SKM-1 treated with dmso at 0.1 percent for 144 hours (cell line): ENCODE measurements around the gene MRM2.

Source experiments
- DNase-seq: peaks from one replicate; lab custom pipeline; 2025; ENCODE audit not compliant: unreplicated experiment; lab: John Stamatoyannopoulos, UW

The MRM2 gene

DNA sequence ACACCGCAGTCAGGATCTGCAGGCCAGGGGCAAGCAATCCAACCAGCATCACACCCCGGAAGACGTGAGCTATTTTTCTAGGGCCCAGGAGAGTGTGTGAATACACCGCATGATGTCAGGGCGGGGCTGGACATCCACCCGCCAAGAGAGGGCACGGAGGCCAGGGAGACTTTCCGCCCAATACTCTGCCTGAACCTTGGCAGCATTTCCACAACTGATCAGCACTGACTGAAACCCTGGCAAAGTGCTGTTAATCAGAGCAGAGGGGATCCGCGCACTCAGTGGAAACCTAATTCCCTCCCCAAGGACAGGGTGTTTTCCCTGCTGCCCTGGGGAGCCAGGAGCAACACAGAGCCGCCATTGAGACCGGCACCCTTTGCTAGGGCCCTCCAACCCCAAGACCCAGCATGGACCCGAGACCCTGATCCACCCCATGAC, 17.5 kb downstream of the MRM2 start:
- DNase-seq = no peak

DNA sequence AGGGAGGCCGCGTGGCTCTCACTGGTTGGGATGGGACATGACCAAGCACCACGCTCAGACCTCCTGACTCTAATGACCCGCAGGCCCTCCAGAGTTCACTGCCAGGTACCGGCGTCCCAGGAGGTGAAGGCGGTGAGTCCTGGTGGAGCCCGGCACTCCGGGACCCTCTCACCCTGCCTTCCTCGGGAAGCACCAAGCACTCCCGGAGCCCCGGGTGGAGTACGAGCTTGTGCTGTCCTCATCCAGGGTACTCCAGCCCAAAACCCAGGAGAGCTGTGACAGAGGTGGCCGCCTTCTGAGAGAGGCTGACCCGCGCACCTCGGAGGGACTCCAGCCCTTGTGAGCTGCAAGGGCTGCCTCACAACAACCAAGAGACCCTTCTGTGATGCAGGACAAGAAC, 18.7 kb downstream of the MRM2 start:
- no peak for DNase-seq

DNA sequence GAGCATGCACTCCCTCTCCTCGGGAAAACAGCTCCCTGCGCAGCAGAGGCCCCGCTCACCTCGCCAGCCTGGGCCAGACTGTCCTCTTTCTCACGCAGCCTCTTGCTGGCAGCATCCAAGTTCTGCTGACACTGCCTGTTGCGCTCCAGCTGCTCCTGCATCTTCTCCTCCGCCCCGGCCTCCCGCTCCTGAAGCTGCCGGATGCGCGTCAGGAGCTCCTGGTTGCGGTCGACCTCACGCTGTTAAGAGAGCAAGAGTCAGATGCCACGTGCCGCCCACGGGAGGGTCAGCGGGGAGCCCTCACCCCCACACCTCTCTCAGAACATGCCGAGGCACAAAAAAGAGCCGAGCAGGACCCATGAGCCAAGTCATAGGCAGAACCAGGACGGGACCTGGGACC, 19.5 kb downstream of the MRM2 start:
- DNase-seq = no peak

DNA sequence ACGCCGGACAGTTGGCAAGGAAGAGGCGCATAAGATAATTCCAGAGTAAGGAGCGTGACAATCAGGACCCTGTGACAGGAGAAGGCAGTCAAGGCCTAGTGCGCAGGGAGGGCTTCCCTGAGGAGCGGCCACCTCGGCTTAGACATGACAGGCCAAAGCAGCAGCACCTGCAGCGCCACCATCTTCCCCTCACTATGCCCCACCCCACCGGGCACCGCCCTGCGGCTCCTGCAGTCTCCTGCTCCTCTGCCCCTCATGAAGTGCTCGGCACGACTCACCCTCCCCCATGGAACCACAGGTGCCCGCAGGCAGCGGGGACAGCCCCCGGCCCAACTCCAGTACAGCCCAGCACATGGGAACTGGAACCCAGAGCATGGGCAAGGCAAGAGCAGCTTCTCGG, 21.1 kb downstream of the MRM2 start:
- DNase-seq = no peak

DNA sequence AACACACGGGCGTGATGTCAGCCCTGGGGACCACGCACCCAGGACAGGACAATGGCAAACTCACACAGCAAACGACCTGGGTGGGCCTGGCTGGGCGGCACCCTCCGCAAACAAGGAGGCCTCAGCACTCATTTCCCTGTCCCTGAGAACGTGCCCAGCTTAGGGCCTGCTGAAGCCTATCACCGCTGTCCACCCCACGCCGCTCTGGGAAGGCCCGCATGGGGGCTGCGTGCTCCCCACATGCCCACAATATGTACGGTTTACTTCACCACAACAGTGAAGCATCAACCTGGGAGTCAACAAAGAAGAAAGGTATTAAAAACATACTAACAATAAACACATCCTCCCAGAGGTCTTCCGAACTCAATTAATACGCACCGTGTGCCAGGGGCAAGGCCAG, 21.5 kb downstream of the MRM2 start:
- DNase-seq = no peak

DNA sequence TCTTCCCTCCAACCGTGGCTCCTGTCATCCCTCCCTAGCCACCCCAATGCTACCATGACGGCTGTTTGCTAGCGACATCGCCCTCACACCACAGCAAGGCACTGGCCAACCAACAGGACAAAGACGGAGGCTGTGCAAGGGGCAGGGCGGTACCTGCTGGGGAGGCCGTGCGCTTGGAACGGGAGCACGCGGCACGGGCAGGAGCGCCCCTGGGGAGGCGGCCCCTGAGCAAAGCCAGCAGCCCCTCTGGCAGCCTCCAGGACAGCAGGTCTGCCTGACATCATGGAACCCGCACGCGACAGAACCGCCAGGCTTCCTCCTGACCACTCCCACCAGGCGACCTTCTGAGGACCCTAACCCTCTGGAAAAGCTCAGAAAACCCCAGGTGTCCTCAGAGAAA, 22.0 kb downstream of the MRM2 start:
- no peak for DNase-seq

DNA sequence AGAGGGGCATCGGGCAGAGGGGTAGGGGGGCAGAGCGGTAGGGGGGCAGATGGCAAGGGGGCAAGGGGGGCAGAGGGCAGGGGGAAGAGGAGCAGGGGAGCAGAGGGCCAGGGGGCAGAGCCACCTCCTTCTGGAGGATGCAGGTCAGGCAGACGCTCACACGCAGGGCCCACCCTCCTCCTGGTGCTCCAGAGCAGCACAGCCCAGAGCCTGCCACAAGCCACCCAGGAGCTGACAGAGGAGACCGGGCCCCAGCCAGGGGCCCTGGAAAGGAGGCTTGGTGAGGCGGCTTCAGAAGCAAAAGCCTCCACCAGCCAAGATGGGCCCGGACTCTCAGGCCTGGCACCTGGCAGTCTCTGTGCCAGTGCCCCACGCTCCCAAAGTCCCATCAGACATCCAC, 22.4 kb downstream of the MRM2 start:
- DNase-seq = no peak

DNA sequence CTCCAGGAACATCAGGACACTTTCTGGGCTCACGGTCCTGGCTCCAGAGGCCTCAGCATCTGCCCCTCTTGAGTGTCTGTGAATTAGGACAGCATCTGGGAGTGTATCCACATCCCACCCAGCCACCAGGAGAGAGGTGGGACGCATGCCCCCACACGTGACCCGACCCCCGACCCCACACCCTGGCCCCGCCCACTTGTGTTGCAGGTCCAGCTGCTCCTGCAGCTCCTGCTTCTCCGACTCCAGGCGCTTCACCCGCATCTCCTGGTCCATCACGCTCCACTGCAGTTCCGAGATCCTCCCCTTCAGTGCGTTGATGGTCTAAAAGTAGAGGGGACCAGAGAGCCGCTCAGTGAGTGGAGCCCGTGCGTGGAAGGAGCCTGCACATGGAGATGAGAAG, 22.9 kb downstream of the MRM2 start:
- DNase-seq = no peak

DNA sequence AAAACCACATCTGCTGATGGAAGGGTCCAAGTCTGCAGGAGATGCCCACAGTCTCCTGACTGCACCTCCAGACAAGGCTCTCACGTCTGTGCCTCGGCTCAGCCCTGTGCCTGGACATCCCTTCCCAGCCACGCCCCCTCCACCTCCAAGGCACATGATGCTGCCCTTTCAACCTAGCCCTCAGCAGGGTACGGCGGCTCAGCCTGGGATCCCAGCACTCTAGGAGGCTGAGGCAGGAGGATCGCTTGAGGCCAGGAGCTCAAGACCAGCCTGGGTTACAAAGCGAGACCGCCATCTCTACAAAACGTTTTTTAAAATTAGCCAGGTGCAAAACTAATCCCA, 23.6 kb downstream of the MRM2 start:
- no peak for DNase-seq

DNA sequence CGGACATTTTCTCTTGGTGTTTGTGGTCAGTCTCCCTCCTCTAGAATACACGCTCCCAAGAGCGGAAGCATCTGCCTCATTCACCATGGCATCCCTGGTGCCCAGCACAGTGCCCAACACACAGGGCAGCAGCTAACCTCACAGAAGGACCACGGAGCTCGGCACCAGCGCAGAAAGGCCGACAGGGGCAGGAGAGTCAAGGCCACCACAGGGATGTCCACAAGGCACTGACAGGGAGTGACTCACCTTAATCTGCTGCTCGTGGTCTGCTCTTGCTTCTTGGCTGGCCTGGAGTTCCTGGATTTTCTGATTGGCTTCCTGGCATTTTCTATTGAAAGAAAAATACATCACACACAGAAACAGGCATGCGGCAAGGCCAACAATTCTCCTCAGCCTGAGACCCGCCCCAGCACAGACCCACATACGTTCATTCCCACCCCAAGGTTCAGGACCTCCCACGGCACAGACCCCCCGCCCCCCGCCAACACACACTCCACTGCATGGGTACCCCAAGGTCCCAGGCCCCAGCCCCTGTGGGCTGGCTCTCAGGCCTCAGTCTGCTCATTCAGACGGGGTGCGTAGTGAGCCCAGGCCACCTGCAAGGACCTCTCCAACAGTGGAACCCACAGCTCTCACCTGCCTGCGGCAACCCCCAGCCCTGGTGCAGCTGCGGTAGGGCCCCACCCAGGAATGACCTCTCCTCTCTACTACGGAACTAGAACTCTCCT, 24.1 kb downstream of the MRM2 start:
- DNase-seq = no peak

DNA sequence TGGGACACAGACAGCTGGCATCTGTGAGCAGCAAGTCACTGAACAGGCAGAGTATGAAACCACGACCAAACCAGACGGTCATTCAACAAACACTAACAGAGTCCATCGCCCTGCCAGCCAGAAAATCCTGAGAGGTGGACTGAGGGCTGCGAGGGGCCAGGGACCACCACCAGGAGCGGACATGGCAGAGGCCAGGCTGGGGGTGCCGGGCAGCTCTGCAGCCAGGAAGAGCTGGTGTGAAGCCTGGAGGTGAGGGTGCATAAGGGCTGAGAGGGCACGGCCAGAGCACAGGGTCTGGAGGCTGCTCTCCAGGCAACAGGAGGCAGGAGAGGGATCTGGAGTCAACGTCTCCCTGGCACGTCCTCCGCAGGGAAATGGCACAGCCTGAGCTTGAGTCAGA, 24.8 kb downstream of the MRM2 start:
- no peak for DNase-seq

DNA sequence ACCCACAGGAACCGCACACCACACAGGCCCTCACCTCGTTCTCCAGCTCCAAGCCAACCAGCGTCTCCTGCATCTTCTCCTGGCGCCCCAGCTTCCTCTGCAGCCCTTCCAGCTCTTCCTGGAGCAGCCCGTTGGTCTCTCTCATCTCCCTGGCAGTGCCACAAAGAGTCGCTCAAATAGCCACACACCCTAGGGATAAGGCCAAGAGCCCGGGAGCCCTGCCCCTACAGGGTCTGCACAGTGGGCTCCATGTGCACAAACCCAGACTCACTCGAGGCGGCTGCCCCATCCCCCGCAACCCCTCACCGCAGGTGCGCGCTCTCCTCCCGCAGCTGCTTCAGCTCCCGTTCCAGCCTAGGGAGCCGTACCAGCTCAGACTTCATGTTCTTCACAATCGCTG, 26.2 kb downstream of the MRM2 start:
- DNase-seq = no peak

DNA sequence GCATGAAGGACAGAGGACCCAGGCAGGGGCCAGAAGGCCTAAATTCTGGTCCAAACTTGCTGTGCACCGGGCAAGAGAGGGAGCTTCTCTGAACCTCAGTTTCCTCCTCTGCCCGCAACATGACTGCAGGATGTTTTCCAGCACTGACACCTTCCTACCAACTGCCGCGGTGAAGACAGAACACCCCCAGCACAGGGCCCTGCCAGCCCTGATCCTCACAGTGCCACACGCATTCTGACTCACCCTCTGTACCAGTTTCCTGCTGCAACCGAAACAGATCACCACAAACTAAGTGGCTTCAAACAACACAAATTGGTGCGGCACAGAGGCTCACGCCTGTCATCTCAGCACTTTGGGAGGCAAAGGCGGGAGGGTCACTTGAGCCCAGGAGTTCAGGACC, 27.4 kb downstream of the MRM2 start:
- no peak for DNase-seq

DNA sequence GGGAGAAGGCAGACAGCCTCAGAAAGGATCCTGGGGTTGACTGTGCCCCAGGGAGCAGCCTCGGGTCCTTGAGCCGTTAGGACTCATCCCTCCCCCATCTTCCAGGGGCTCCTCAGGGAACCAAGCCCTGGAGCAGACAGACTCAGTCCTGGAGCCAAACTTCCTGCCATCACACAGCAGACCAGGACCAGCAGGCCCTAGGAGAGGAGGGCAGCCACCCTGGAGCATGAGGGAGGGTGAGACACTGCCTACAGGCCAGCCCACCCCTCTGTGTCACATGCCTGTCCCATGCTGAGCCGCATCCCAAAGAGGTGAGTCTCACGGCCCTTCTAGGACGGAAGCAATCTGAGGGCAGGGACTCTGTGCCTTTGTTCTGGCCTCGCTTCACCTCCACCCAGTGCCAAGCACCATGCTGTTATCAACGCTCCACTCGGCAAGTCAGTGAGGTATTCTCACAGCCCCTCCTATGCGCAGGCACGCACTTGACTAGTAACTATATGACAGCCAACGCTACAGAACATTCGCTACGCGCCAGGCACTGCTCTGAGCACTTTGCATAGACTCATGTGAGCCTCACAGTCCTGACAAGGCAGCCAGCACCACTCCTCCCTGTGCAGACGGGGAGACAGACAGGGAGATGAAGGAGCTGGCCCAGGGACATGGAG, 28.3 kb downstream of the MRM2 start:
- DNase-seq = no peak

DNA sequence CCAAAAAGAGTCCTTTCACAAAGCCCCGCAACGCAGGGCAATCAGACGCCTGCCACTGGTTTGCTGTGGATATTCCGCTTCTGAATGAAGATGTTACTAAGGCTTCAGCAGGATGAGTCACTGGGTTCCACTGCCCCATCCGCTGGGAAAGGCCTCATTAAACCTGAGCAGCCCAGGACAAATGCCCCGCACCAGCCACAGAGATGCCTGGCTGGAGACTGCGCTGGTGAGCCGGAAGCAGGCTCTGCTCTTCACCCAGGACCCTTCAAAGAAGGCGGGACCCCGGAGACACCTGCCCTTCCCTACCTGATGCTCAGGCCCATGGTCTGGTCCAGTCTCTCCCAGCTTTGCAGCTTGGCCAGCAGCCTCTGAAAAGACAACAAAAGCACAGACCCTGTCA, 29.1 kb downstream of the MRM2 start:
- DNase-seq = no peak

DNA sequence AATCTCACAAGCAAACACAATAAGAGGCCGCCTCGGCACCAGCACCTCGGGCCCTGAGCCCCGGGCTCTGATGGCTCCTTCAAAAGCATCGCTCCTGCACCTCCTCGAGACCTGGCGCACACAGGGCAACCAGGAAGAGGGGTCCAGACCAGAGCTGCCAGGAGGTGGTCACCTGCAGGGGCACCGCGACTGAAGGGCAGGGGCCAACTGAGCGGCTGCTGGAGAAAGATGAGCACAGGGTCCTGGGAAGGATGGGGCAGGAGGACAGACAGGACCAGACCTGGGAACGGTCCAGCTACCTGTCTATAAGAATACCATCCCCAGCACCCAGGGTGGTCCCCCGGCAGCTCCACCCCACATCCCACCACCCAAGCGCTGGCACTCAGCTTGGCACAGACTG, 30.1 kb downstream of the MRM2 start:
- DNase-seq = no peak

DNA sequence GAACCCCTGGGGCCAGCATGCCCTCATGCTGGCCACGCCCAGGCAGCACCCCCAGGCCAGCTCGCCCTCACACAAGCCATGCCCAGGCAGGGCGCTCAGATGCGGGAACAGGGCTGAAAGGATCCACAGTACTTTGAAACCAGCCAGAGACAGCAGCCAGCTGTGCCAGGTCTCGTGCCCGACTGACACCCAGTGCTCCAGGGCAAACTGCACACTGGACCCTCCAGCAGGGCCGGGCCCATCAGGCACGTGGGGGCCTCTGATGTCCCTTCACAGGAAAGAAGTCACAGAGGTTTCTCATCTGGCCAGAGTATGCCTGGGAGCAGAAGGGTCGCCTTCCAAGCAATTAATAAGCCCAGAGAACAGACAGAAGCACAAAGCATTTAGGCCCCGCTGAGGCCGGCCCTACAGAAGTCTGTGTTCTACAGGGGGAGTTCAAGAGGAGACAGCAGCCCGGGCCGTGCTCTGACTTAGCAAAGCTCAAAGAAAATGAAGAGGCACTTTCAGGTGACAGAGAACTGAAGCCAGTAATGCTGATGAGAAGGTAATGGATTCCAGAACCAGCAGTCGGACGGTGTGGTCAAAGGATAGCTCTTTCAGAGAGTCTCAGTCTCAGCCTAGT, 30.6 kb downstream of the MRM2 start:
- DNase-seq = no peak

DNA sequence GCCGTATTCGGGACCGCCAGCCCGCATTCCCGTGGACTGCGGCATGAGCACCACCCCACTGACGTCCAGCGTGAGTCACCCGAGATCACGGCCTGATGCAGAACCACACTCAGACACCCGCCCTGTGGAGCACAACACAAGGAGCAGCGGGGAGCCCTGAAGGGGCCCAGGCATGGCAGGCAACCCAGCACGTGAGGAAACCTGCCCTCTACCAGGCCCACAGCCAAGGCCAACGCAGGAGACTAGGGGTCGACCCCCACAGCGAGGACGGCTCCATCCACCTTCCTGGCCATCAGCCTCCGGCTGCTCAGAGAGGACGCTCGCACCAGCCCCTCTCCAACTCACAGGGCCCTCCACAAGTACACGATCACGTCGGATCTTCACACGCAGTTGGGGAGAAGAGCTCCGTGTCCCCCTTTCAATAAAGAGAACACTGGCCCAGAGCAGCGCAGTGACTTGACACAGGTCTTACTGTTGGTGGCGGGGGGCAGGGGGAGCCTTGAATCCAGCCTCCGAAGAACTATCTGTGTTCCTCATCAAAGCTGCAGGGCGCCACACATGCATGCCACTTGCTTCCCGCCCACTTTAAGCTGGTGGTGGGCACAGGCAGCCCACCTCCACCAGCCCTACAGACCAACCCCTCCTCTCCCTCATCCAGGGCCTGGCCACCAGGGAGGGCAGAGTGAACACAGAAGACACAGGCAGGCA, 31.3 kb downstream of the MRM2 start:
- DNase-seq = no peak

DNA sequence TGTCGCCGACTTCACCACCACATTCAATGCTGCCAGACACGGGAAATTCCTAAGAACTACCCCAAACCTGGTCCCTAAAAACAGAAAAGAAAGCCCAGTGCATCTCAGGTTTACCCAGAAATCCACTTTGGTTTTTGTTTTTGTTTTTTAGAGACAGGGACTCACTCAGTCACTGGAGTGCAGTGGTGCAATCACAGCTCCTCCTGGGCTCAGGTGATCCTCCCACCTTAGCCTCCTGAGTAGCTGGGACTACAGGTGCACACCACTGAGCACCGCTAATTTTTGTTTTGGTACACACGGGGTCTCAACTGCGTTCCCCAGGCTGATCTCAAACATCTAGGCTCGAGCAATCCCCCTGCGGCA, 32.1 kb downstream of the MRM2 start:
- no peak for DNase-seq

DNA sequence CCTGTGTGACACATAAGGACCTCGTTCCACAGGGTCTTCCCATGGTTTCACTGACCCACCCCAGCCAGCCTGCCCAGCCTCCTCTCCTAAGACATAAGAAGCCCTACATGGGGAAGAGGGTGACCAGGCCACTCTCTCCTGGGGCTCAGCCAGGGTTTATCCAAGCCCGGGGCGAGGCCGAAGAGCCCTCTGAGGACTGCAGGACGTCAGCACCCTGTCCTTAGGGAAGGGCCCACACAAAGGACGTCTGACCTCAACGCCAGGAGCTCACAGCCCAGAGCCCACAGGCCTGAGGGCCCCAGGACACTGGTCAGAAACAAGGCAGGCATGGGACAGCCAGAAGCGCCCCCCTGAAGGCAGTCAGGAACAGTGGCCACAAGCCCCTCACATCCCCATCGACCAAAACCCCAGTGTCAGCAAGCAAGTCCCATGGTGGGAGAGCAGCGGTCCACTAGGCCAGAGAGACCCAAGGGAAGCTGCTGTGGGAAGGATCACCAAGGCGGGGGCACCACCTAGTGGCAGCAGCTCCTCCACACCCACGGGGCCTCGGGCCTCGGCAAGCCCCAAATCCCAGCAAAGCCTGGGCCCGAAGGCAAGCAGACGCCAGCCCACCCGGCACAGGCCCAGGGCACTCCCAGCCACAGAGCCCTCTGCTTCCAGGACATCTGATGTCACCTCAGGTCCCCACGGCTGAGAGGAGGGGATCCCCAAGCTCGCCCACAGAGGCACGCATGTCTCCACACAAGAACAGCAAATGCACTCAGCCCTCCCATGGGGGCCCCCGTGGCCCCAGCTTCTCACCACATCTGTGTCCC, 32.7 kb downstream of the MRM2 start:
- no peak for DNase-seq

DNA sequence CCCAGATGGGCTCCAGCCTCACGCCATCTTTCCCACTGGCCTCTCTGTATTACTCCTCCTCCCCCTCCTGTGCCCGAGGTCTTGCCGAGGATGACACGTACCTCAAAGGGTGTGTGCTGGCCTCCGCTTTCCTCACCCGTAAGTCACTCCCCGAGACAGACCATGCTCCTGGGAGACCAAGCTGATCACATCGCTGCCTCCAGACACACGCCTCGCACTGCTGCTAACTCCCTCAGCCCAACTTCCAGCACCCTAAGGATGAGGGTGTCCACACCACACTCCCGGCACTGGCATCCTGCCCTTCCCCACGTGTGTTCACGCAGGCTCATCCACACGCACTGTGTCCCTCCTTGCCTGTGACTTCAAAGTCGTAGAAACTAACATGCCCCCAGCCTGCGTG, 33.3 kb downstream of the MRM2 start:
- no peak for DNase-seq
